Transverse colon (tissue), 3 donors: ENCODE data around the gene RTN4RL1.

Source experiments
- CTCF ChIP-seq, 5 experiments: fragments of 200-600 bp in 3 of 5; fragments of 450-650 bp in 2 of 5; sonication (generic) in 3 of 5; IDR thresholded peaks; 1 replicate in 2 of 5; 2 replicates in 3 of 5; pipeline ENCODE4 v1.5.1; 2016 to 2017; ENCODE audit warnings: antibody characterized with exemption in 5 of 5, inconsistent platforms in 3 of 5, mild to moderate bottlenecking in 2 of 5, moderate library complexity in 1 of 5
- POLR2A ChIP-seq: fragments of 450-650 bp; IDR thresholded peaks from one replicate; pipeline ENCODE4 v1.6.1; 2016; ENCODE audit warnings: antibody characterized with exemption, mild to moderate bottlenecking, moderate library complexity

GRCh38 chr17:2067048-2067561 is 42.0 kb upstream of the RTN4RL1 start:
- TF ChIP-seq POLR2A (no peak), CTCF (IDR thresholded peaks at IDR 0.05) (no peak)
